Measurements from ENCODE around the gene DLX2. TPM values are rescaled to one million over a fixed set of nuclear protein-coding genes. Genes with fewer than 3 reads are reported as not detected.

Gene DLX2
- total and polyA plus RNA-seq, 2 experiments from 2014 or later, result 0.37 to 1.2 TPM

GRCh38 chr2:172100935-172101820, 1.5 kb downstream of the DLX2 start:
- Histone ChIP-seq H3K9me2 (replicated peaks; ENCODE audit: insufficient read depth) (no peaks in the 10 kb centered on the region), H3K4me1 (ENCODE audit: insufficient read depth) (peaks cover 54% of the 10 kb centered on the region), H3K79me2 (no peaks in the 10 kb centered on the region), H2AFZ (peak overlapping the region; percentile 63), H3K36me3 (replicated peaks; ENCODE audit: insufficient read depth, low read depth) (no peaks in the 10 kb centered on the region), H4K20me1 (ENCODE audit: insufficient read depth, poor library complexity, severe bottlenecking) (no peaks in the 10 kb centered on the region), H3K4me2 (peak overlapping the region; percentile 96), H3K27ac (no peak overlapping the region), H3K27me3 (peaks cover 96% of the 10 kb centered on the region), H3K9me3 (ENCODE audit: low read depth) (no peaks in the 10 kb centered on the region), H3K4me3 (no peak overlapping the region)
- WGBS (ENCODE audit: low lambda C conversion rate, missing lambda C conversion rate), result 7% methylated on average over 54 of the region's 54 CpGs
- DNase-seq (ENCODE audit: low spot score), result no peak
- TF ChIP-seq EZH2 (IDR thresholded peaks at IDR 0.05; ENCODE audit: borderline replicate concordance) (peak; percentile 78), EZH2phosphoT487 (IDR thresholded peaks at IDR 0.05; ENCODE audit: low read depth, severe bottlenecking, unreplicated experiment) (peak; percentile 84), CTCF (IDR thresholded peaks at IDR 0.05; ENCODE audit: poor library complexity) (no peak)

GRCh38 chr2:172100080-172100934, 2.4 kb downstream of the DLX2 start:
- H3K4me1 ChIP-seq (ENCODE audit: insufficient read depth), result peaks cover 53% of the 10 kb centered on the region
- DNase-seq (ENCODE audit: low spot score), result no peak
- no peaks in the 10 kb centered on the region for H3K79me2 ChIP-seq
- H3K9me3 ChIP-seq (ENCODE audit: low read depth), result no peaks in the 10 kb centered on the region
- 6% methylated on average over 57 of the region's 72 CpGs for WGBS (ENCODE audit: low lambda C conversion rate, missing lambda C conversion rate)
- H3K9me2 ChIP-seq (replicated peaks; ENCODE audit: insufficient read depth), result no peaks in the 10 kb centered on the region
- H3K36me3 ChIP-seq (replicated peaks; ENCODE audit: insufficient read depth, low read depth), result no peaks in the 10 kb centered on the region
- H3K4me2 ChIP-seq, result peak overlapping the region; percentile 96
- no peaks in the 10 kb centered on the region for H4K20me1 ChIP-seq (ENCODE audit: insufficient read depth, poor library complexity, severe bottlenecking)
- H3K27me3 ChIP-seq, result peaks cover 96% of the 10 kb centered on the region
- H3K4me3 ChIP-seq, result no peak overlapping the region
- TF ChIP-seq EZH2phosphoT487 (IDR thresholded peaks at IDR 0.05; ENCODE audit: low read depth, severe bottlenecking, unreplicated experiment) (peak; percentile 97), EZH2 (IDR thresholded peaks at IDR 0.05; ENCODE audit: borderline replicate concordance) (peak; percentile 91), CTCF (IDR thresholded peaks at IDR 0.05; ENCODE audit: poor library complexity) (no peak)
- H2AFZ ChIP-seq, result peak overlapping the region; percentile 63
- H3K27ac ChIP-seq, result no peak overlapping the region

GRCh38 chr2:172099472-172100079, 3.1 kb downstream of the DLX2 start:
- Histone ChIP-seq H3K9me2 (replicated peaks; ENCODE audit: insufficient read depth) (no peaks in the 10 kb centered on the region), H3K79me2 (no peaks in the 10 kb centered on the region), H3K4me3 (peak overlapping the region; percentile 17), H3K9me3 (ENCODE audit: low read depth) (no peaks in the 10 kb centered on the region), H3K4me2 (peak overlapping the region; percentile 96), H4K20me1 (ENCODE audit: insufficient read depth, poor library complexity, severe bottlenecking) (no peaks in the 10 kb centered on the region), H3K4me1 (ENCODE audit: insufficient read depth) (peaks cover 61% of the 10 kb centered on the region), H3K36me3 (replicated peaks; ENCODE audit: insufficient read depth, low read depth) (no peaks in the 10 kb centered on the region), H3K27ac (no peak overlapping the region), H2AFZ (peak overlapping the region; percentile 63), H3K27me3 (peaks cover 96% of the 10 kb centered on the region)
- no peak for DNase-seq (ENCODE audit: low spot score)
- WGBS (ENCODE audit: low lambda C conversion rate, missing lambda C conversion rate), result 7% methylated on average over 6 of the region's 13 CpGs
- no peak for TF ChIP-seq CTCF (IDR thresholded peaks at IDR 0.05; ENCODE audit: poor library complexity)
- peak; percentile 92 for TF ChIP-seq EZH2phosphoT487 (IDR thresholded peaks at IDR 0.05; ENCODE audit: low read depth, severe bottlenecking, unreplicated experiment)
